Measurements from ENCODE around the gene GRIK4. TPM values are rescaled to one million over a fixed set of nuclear protein-coding genes. Genes with fewer than 3 reads are reported as not detected.

GRIK4 gene
- polyA plus RNA-seq, 1 experiment = not detected

DNA sequence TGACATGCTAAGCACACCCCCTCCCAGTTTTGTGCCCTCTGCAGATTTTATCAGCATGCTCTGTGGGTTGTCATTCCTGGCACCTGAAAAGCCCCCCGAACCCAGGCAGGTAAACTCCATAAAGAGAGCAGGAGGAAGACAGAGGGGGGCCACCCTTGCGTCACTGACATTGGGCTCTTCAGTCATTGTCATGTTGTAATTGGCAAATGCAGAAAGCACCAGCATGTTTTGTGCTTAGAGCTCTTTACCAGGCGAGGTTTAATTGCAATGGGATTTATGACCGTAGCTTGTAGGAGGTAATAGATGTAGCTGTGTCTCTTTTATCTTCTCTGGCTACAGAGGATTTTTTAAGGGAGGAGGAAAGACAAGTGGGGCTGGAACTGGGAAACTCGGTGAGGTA is 201.7 kb downstream of the GRIK4 start:
- CTCF ChIA-PET = no interaction called here
- POLR2A ChIA-PET = no interaction called here

GRCh38 chr11:120714438-120714837 is 202.9 kb downstream of the GRIK4 start:
- Histone ChIP-seq H3K36me3 (ENCODE audit: control insufficient read depth, insufficient read depth, low read length) (no peaks in the 10 kb centered on the region), H3K27me3 (ENCODE audit: control insufficient read depth, insufficient read depth, low read length) (no peaks in the 10 kb centered on the region; the same call in 1 of the 2 replicates), H3K4me3 (ENCODE audit: low read depth, low read length) (no peak overlapping the region)
- DNase-seq (ENCODE audit: low read depth) = no peak
- ChIA-PET POLR2A (no interaction called here), CTCF (interaction anchor here (0.6 to 1.2 kb wide), 6 partner anchors 10 to 1971 kb away, joined by 3 to 4 read pairs (median 3); no protein-coding TSS in a partner anchor)
- TF ChIP-seq, protein P1, sequence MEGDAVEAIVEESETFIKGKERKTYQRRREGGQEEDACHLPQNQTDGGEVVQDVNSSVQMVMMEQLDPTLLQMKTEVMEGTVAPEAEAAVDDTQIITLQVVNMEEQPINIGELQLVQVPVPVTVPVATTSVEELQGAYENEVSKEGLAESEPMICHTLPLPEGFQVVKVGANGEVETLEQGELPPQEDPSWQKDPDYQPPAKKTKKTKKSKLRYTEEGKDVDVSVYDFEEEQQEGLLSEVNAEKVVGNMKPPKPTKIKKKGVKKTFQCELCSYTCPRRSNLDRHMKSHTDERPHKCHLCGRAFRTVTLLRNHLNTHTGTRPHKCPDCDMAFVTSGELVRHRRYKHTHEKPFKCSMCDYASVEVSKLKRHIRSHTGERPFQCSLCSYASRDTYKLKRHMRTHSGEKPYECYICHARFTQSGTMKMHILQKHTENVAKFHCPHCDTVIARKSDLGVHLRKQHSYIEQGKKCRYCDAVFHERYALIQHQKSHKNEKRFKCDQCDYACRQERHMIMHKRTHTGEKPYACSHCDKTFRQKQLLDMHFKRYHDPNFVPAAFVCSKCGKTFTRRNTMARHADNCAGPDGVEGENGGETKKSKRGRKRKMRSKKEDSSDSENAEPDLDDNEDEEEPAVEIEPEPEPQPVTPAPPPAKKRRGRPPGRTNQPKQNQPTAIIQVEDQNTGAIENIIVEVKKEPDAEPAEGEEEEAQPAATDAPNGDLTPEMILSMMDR (IDR thresholded peaks at IDR 0.05; ENCODE audit: insufficient read depth, low read depth, low read length) = no peak

More for the DNA sequence above, 201.7 kb downstream of the GRIK4 start:
- Histone ChIP-seq H3K4me3 (ENCODE audit: low read depth, low read length) (no peak overlapping the region), H3K27me3 (ENCODE audit: control insufficient read depth, insufficient read depth, low read length) (no peaks in the 10 kb centered on the region; the same call in none of the 2 replicates), H3K36me3 (ENCODE audit: control insufficient read depth, insufficient read depth, low read length) (no peaks in the 10 kb centered on the region)
- no peak for DNase-seq (ENCODE audit: low read depth)
- TF ChIP-seq, protein P1 (IDR thresholded peaks at IDR 0.05; ENCODE audit: insufficient read depth, low read depth, low read length) = no peak

DNA sequence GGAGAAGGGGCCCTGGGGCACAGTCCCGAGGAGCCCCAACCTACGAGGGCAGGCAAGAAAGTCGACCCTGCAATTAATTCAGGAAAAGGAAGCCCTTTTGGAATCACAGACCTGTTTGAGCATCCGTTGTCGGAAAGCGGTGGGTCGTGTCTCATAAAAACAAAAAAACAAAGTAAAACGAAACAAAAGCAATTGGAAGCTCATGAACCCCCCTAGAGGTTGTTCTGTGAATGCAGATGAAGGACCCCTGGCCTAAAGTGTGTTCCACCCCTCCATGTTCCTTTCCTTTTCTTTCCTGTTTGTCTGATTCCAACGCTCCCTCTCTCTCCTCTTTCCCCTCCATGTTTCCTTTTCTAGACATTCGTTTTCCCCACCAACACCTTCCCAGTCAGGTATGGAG is 203.7 kb downstream of the GRIK4 start:
- no peak for DNase-seq (ENCODE audit: low read depth)
- ChIA-PET POLR2A (no interaction called here), CTCF (interaction anchor here (0.6 to 1.2 kb wide), 5 partner anchors 15 to 1972 kb away, joined by 3 to 4 read pairs (median 3); no protein-coding TSS in a partner anchor)
- H3K36me3 ChIP-seq (ENCODE audit: control insufficient read depth, insufficient read depth, low read length) = no peaks in the 10 kb centered on the region
- H3K27me3 ChIP-seq (ENCODE audit: control insufficient read depth, insufficient read depth, low read length) = peaks cover 2% of the 10 kb centered on the region
- H3K4me3 ChIP-seq (ENCODE audit: low read depth, low read length) = no peak overlapping the region
- TF ChIP-seq, protein P1 (IDR thresholded peaks at IDR 0.05; ENCODE audit: insufficient read depth, low read depth, low read length) = peak; percentile 59

- no peaks in the 10 kb centered on the region for H3K36me3 ChIP-seq (ENCODE audit: control insufficient read depth, insufficient read depth, low read length)
- ChIA-PET CTCF (no interaction called here), POLR2A (no interaction called here)
- no peak overlapping the region for H3K4me3 ChIP-seq (ENCODE audit: low read depth, low read length)
- peaks cover 4% of the 10 kb centered on the region for H3K27me3 ChIP-seq (ENCODE audit: control insufficient read depth, insufficient read depth, low read length)
- TF ChIP-seq, protein P1 (IDR thresholded peaks at IDR 0.05; ENCODE audit: insufficient read depth, low read depth, low read length) = no peak
- DNase-seq (ENCODE audit: low read depth) = no peak
Observed at GRCh38 chr11:120717042-120717441, 205.5 kb downstream of the GRIK4 start.

GRCh38 chr11:120717623-120718022 is 206.1 kb downstream of the GRIK4 start:
- H3K36me3 ChIP-seq (ENCODE audit: control insufficient read depth, insufficient read depth, low read length) = no peaks in the 10 kb centered on the region
- TF ChIP-seq, protein P1 (IDR thresholded peaks at IDR 0.05; ENCODE audit: insufficient read depth, low read depth, low read length) = no peak
- ChIA-PET CTCF (no interaction called here), POLR2A (no interaction called here)
- DNase-seq (ENCODE audit: low read depth) = no peak
- peaks cover 4% of the 10 kb centered on the region for H3K27me3 ChIP-seq (ENCODE audit: control insufficient read depth, insufficient read depth, low read length)
- H3K4me3 ChIP-seq (ENCODE audit: low read depth, low read length) = no peak overlapping the region

Data from BJ (cell line).